ENCODE results near the gene JUND. TPM values are rescaled to one million over a fixed set of nuclear protein-coding genes. Genes with fewer than 3 reads are reported as not detected.

Gene JUND
- polyA plus RNA-seq, 1 of the 3 experiments (the other 2 are of a cell fraction) = 115 TPM

DNA sequence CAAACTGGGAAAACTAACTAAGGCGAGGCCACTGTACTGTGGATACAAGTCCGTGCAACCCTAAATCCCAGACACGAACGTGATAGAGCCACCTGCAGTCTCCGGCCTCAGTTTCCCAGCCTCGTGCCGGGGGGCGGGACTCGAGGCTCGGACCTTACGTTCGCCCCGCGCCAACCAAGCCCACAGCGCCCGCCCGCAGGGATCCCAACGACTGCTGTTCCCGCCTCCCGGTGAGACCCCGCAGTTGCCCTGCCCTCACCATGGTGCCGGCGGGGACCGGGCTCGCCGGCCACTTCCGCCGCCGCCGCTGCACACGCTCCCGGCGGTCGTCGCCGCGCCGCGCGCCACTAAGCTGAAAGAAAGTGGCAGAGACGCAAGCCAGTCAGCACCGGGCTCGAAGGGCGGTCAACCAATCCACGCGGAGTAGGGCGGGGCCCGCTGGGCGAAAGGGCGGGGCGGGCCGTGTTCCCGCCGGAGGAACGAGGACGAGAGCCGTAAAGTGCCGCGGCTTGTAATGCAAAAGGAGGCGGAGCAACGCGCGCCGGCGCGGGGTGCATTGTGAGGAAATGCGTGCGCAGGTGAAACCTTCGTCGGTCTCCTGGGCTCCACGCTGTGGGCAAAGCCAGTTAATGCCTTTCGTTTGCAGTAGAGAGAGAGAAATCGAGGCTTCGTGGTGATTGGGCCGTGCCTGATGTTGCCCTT is 41.5 kb upstream of the JUND start, which contains the start of gene LSM4 (continued):
- TF ChIP-seq, protein P1, sequence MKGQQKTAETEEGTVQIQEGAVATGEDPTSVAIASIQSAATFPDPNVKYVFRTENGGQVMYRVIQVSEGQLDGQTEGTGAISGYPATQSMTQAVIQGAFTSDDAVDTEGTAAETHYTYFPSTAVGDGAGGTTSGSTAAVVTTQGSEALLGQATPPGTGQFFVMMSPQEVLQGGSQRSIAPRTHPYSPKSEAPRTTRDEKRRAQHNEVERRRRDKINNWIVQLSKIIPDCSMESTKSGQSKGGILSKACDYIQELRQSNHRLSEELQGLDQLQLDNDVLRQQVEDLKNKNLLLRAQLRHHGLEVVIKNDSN (IDR thresholded peaks at IDR 0.05; ENCODE audit: borderline replicate concordance, low read depth) = no peak
- TF ChIP-seq, protein P2, sequence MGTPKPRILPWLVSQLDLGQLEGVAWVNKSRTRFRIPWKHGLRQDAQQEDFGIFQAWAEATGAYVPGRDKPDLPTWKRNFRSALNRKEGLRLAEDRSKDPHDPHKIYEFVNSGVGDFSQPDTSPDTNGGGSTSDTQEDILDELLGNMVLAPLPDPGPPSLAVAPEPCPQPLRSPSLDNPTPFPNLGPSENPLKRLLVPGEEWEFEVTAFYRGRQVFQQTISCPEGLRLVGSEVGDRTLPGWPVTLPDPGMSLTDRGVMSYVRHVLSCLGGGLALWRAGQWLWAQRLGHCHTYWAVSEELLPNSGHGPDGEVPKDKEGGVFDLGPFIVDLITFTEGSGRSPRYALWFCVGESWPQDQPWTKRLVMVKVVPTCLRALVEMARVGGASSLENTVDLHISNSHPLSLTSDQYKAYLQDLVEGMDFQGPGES (IDR thresholded peaks at IDR 0.05; ENCODE audit: low read depth, low read length) = peak; percentile 52; the same call in 1 of the 2 replicates
- TF ChIP-seq RCOR1 (IDR thresholded peaks at IDR 0.05; ENCODE audit: low read length) (no peak), FOSL2 (IDR thresholded peaks at IDR 0.05; ENCODE audit: borderline replicate concordance, low read depth) (no peak), RAD21 (IDR thresholded peaks at IDR 0.05; ENCODE audit: low read length) (peak; percentile 55), EP300 (IDR thresholded peaks at IDR 0.05; ENCODE audit: borderline replicate concordance in 1 of 2, low read depth in 1 of 2, low read length in 1 of 2) (no peak; a peak in 1 of 4 replicates), GATA2 (CRISPR knock-in tag; IDR thresholded peaks at IDR 0.05) (no peak), CHD2 (IDR thresholded peaks at IDR 0.05; ENCODE audit: low read length, partially characterized antibody) (peak; percentile 79), MEF2A (IDR thresholded peaks at IDR 0.05; ENCODE audit: borderline replicate concordance, low read depth) (no peak), EZH2phosphoT487 (IDR thresholded peaks at IDR 0.05; ENCODE audit: borderline replicate concordance, low read depth) (no peak), TEAD4 (IDR thresholded peaks at IDR 0.05; ENCODE audit: borderline replicate concordance, insufficient read depth) (no peak), JUND (IDR thresholded peaks at IDR 0.05) (no peak), FOXJ3 (CRISPR knock-in tag; IDR thresholded peaks at IDR 0.05) (no peak)
- TF ChIP-seq, protein P3, sequence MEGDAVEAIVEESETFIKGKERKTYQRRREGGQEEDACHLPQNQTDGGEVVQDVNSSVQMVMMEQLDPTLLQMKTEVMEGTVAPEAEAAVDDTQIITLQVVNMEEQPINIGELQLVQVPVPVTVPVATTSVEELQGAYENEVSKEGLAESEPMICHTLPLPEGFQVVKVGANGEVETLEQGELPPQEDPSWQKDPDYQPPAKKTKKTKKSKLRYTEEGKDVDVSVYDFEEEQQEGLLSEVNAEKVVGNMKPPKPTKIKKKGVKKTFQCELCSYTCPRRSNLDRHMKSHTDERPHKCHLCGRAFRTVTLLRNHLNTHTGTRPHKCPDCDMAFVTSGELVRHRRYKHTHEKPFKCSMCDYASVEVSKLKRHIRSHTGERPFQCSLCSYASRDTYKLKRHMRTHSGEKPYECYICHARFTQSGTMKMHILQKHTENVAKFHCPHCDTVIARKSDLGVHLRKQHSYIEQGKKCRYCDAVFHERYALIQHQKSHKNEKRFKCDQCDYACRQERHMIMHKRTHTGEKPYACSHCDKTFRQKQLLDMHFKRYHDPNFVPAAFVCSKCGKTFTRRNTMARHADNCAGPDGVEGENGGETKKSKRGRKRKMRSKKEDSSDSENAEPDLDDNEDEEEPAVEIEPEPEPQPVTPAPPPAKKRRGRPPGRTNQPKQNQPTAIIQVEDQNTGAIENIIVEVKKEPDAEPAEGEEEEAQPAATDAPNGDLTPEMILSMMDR (IDR thresholded peaks at IDR 0.05) = peak; percentile 22
- TF ChIP-seq, protein P4, sequence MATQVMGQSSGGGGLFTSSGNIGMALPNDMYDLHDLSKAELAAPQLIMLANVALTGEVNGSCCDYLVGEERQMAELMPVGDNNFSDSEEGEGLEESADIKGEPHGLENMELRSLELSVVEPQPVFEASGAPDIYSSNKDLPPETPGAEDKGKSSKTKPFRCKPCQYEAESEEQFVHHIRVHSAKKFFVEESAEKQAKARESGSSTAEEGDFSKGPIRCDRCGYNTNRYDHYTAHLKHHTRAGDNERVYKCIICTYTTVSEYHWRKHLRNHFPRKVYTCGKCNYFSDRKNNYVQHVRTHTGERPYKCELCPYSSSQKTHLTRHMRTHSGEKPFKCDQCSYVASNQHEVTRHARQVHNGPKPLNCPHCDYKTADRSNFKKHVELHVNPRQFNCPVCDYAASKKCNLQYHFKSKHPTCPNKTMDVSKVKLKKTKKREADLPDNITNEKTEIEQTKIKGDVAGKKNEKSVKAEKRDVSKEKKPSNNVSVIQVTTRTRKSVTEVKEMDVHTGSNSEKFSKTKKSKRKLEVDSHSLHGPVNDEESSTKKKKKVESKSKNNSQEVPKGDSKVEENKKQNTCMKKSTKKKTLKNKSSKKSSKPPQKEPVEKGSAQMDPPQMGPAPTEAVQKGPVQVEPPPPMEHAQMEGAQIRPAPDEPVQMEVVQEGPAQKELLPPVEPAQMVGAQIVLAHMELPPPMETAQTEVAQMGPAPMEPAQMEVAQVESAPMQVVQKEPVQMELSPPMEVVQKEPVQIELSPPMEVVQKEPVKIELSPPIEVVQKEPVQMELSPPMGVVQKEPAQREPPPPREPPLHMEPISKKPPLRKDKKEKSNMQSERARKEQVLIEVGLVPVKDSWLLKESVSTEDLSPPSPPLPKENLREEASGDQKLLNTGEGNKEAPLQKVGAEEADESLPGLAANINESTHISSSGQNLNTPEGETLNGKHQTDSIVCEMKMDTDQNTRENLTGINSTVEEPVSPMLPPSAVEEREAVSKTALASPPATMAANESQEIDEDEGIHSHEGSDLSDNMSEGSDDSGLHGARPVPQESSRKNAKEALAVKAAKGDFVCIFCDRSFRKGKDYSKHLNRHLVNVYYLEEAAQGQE (IDR thresholded peaks at IDR 0.05; ENCODE audit: low read depth, low read length) = no peak
- TF ChIP-seq, protein P5, sequence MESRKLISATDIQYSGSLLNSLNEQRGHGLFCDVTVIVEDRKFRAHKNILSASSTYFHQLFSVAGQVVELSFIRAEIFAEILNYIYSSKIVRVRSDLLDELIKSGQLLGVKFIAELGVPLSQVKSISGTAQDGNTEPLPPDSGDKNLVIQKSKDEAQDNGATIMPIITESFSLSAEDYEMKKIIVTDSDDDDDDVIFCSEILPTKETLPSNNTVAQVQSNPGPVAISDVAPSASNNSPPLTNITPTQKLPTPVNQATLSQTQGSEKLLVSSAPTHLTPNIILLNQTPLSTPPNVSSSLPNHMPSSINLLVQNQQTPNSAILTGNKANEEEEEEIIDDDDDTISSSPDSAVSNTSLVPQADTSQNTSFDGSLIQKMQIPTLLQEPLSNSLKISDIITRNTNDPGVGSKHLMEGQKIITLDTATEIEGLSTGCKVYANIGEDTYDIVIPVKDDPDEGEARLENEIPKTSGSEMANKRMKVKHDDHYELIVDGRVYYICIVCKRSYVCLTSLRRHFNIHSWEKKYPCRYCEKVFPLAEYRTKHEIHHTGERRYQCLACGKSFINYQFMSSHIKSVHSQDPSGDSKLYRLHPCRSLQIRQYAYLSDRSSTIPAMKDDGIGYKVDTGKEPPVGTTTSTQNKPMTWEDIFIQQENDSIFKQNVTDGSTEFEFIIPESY (IDR thresholded peaks at IDR 0.05; ENCODE audit: borderline replicate concordance, low read depth) = peak; percentile 77
- TF ChIP-seq, protein P6, sequence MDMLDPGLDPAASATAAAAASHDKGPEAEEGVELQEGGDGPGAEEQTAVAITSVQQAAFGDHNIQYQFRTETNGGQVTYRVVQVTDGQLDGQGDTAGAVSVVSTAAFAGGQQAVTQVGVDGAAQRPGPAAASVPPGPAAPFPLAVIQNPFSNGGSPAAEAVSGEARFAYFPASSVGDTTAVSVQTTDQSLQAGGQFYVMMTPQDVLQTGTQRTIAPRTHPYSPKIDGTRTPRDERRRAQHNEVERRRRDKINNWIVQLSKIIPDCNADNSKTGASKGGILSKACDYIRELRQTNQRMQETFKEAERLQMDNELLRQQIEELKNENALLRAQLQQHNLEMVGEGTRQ (IDR thresholded peaks at IDR 0.05; ENCODE audit: borderline replicate concordance, low read depth, low read length) = no peak
